Vagina (tissue), 2 donors: ENCODE results near the gene CES4A. TPM values are rescaled to one million over a fixed set of nuclear protein-coding genes. Genes with fewer than 3 reads are reported as not detected.

ENCODE experiments used
- DNase-seq, 2 donors: peaks; one replicate each; pipeline ENCODE4 v3.0.0-alpha.2; 2017; ENCODE audit errors: extremely low spot score in 2 of 2
- H3K27ac ChIP-seq: fragments of 200-600 bp; sonication (generic); one replicate; pipeline ENCODE4 v1.5.1; 2019
- H3K27me3 ChIP-seq: fragments of 200-600 bp; sonication (generic); one replicate; pipeline ENCODE4 v1.5.1; 2019
- H3K36me3 ChIP-seq, 2 donors: fragments of 200-600 bp; sonication (generic); one replicate each; pipeline ENCODE4 v1.5.1; 2017 to 2019
- H3K4me1 ChIP-seq: fragments of 200-600 bp; sonication (generic); one replicate; pipeline ENCODE4 v1.5.1; 2019
- H3K4me3 ChIP-seq, 2 donors: fragments of 200-600 bp; sonication (generic); 1 replicate in 1 of 2; 2 replicates in 1 of 2; pipeline ENCODE4 v1.5.1; 2016 to 2019
- H3K9me3 ChIP-seq: fragments of 200-600 bp; sonication (generic); one replicate; pipeline ENCODE4 v1.5.1; 2019
- CTCF ChIP-seq, 3 experiments: fragments of 450-650 bp in 2 of 3; fragments of 200-600 bp in 1 of 3; sonication (generic) in 1 of 3; IDR thresholded peaks; one replicate each; pipeline ENCODE4 v1.5.1; 2017 to 2019; ENCODE audit warnings: antibody characterized with exemption in 3 of 3, mild to moderate bottlenecking in 2 of 3, moderate library complexity in 2 of 3
- POLR2A ChIP-seq, 2 donors: fragments of 450-650 bp; IDR thresholded peaks; one replicate each; pipeline ENCODE4 v1.6.1; 2017; ENCODE audit warnings: antibody characterized with exemption in 2 of 2, mild to moderate bottlenecking in 2 of 2, moderate library complexity in 2 of 2
- POLR2AphosphoS5 ChIP-seq, 2 donors: sonication (generic); formaldehyde crosslinking; IDR thresholded peaks; one replicate each; pipeline ENCODE4 v1.9.0; 2017; ENCODE audit warnings: antibody characterized with exemption in 2 of 2, mild to moderate bottlenecking in 2 of 2, low read depth in 1 of 2; ENCODE audit not compliant: insufficient read depth in 1 of 2
- intact Hi-C: fragments of 100-400 bp; cut with DNase I; formaldehyde crosslinking; loops from one replicate; pipeline ENCODE4 v1.15.1; 2023
- total RNA-seq: library from RNA; depleted of rRNA; stranded (reverse); fragments of >200 nt; gene quantifications from one replicate; pipeline ENCODE4 v1.2.3, GENCODE V29; 2016

The CES4A gene
- total RNA-seq, 1 donor from 2014 or later = 12.5 TPM

- TF ChIP-seq POLR2AphosphoS5 (IDR thresholded peaks at IDR 0.05; ENCODE audit: insufficient read depth in 1 of 2, low read depth in 1 of 2) (no peak), CTCF (IDR thresholded peaks at IDR 0.05) (no peak), POLR2A (IDR thresholded peaks at IDR 0.05) (no peak)
- H3K4me1 ChIP-seq = no peaks in the 10 kb centered on the region
- no peak overlapping the region for H3K27ac ChIP-seq
- no peak for DNase-seq
- H3K4me3 ChIP-seq = no peak overlapping the region
- intact Hi-C loops = no loop called here
- no peaks in the 10 kb centered on the region for H3K36me3 ChIP-seq
- no peaks in the 10 kb centered on the region for H3K27me3 ChIP-seq
- H3K9me3 ChIP-seq = no peaks in the 10 kb centered on the region
Measured at GRCh38 chr16:67023689-67024088, 35.3 kb downstream of the CES4A start.

- TF ChIP-seq CTCF (IDR thresholded peaks at IDR 0.05) = no peak
- Histone ChIP-seq H3K36me3 (no peaks in the 10 kb centered on the region), H3K4me3 (no peak overlapping the region), H3K4me1 (no peaks in the 10 kb centered on the region), H3K9me3 (no peaks in the 10 kb centered on the region), H3K27ac (no peak overlapping the region), H3K27me3 (no peaks in the 10 kb centered on the region)
- DNase-seq = no peak
- intact Hi-C loops = no loop called here
Measured at GRCh38 chr16:67024384-67025209, 36.2 kb downstream of the CES4A start.

GRCh38 chr16:67025210-67025550 is 36.8 kb downstream of the CES4A start:
- TF ChIP-seq CTCF (IDR thresholded peaks at IDR 0.05) = no peak
- TF ChIP-seq POLR2A (IDR thresholded peaks at IDR 0.05) = no peak
- no peak for TF ChIP-seq POLR2AphosphoS5 (IDR thresholded peaks at IDR 0.05; ENCODE audit: insufficient read depth in 1 of 2, low read depth in 1 of 2)
- H3K4me1 ChIP-seq = peaks cover 4% of the 10 kb centered on the region
- H3K9me3 ChIP-seq = no peaks in the 10 kb centered on the region
- H3K27ac ChIP-seq = no peak overlapping the region
- no peaks in the 10 kb centered on the region for H3K27me3 ChIP-seq
- DNase-seq = no peak
- H3K36me3 ChIP-seq = no peaks in the 10 kb centered on the region
- no peak overlapping the region for H3K4me3 ChIP-seq
- intact Hi-C loops = no loop called here

- no peak overlapping the region for H3K27ac ChIP-seq
- intact Hi-C loops = no loop called here
- H3K27me3 ChIP-seq = no peaks in the 10 kb centered on the region
- H3K4me1 ChIP-seq = peaks cover 18% of the 10 kb centered on the region
- no peak for TF ChIP-seq POLR2AphosphoS5 (IDR thresholded peaks at IDR 0.05; ENCODE audit: insufficient read depth in 1 of 2, low read depth in 1 of 2)
- TF ChIP-seq POLR2A (IDR thresholded peaks at IDR 0.05) = no peak
- TF ChIP-seq CTCF (IDR thresholded peaks at IDR 0.05) = no peak
- no peaks in the 10 kb centered on the region for H3K9me3 ChIP-seq
- no peak overlapping the region for H3K4me3 ChIP-seq
- peaks cover 0 to 4% of the 10 kb centered on the region in 2 donors for H3K36me3 ChIP-seq
- DNase-seq = no peak
Measured at GRCh38 chr16:67026570-67026969, 38.2 kb downstream of the CES4A start.

GRCh38 chr16:67027046-67027445 is 38.7 kb downstream of the CES4A start:
- Histone ChIP-seq H3K36me3 (peaks cover 0 to 4% of the 10 kb centered on the region in 2 donors), H3K27me3 (no peaks in the 10 kb centered on the region), H3K27ac (no peak overlapping the region), H3K4me1 (peaks cover 22% of the 10 kb centered on the region), H3K4me3 (no peak overlapping the region), H3K9me3 (no peaks in the 10 kb centered on the region)
- DNase-seq = no peak
- no peak for TF ChIP-seq CTCF (IDR thresholded peaks at IDR 0.05)
- no peak for TF ChIP-seq POLR2A (IDR thresholded peaks at IDR 0.05)
- no peak for TF ChIP-seq POLR2AphosphoS5 (IDR thresholded peaks at IDR 0.05; ENCODE audit: insufficient read depth in 1 of 2, low read depth in 1 of 2)
- intact Hi-C loops = no loop called here
